Ishikawa (cell line): ENCODE data around the gene PTPRJ.

Experiments
- CEBPB ChIP-seq: IDR thresholded peaks from 2 replicates; pipeline ENCODE4 v1.6.1; 2012
- CREB1 ChIP-seq: IDR thresholded peaks from 2 replicates; pipeline ENCODE4 v1.6.1; 2012; ENCODE audit warnings: low read depth
- EGR1 ChIP-seq: IDR thresholded peaks from 2 replicates; pipeline ENCODE4 v1.6.1; 2012
- EP300 ChIP-seq: IDR thresholded peaks from 2 replicates; pipeline ENCODE4 v1.6.1; 2012; ENCODE audit warnings: borderline replicate concordance
- FOXM1 ChIP-seq: IDR thresholded peaks from 2 replicates; pipeline ENCODE4 v1.6.1; 2012; ENCODE audit warnings: low read depth, borderline replicate concordance
- NFIC ChIP-seq: IDR thresholded peaks from 2 replicates; pipeline ENCODE4 v1.6.1; 2012
- RAD21 ChIP-seq: IDR thresholded peaks from 2 replicates; pipeline ENCODE4 v1.6.1; 2012; ENCODE audit warnings: low read depth
- TAF1 ChIP-seq: IDR thresholded peaks from 2 replicates; pipeline ENCODE4 v1.6.1; 2012; ENCODE audit warnings: low read depth, mild to moderate bottlenecking
- TCF12 ChIP-seq: IDR thresholded peaks from 2 replicates; pipeline ENCODE4 v1.6.1; 2012; ENCODE audit warnings: low read depth
- TEAD4 ChIP-seq: IDR thresholded peaks from 2 replicates; pipeline ENCODE4 v1.6.1; 2012
- YY1 ChIP-seq: IDR thresholded peaks from 2 replicates; pipeline ENCODE4 v1.6.1; 2012; ENCODE audit warnings: low read depth
- ZBTB7A ChIP-seq: IDR thresholded peaks from 2 replicates; pipeline ENCODE4 v1.6.1; 2012; ENCODE audit warnings: low read depth
- TF ChIP-seq, protein P1 (sequence below): IDR thresholded peaks from 2 replicates; pipeline ENCODE4 v1.6.1; 2012; ENCODE audit warnings: low read depth, mild to moderate bottlenecking
- TF ChIP-seq, protein P2 (sequence below): IDR thresholded peaks from 2 replicates; pipeline ENCODE4 v1.6.1; 2012
- TF ChIP-seq, protein P3 (sequence below): IDR thresholded peaks from 2 replicates; pipeline ENCODE4 v1.6.1; 2012

Gene PTPRJ

DNA sequence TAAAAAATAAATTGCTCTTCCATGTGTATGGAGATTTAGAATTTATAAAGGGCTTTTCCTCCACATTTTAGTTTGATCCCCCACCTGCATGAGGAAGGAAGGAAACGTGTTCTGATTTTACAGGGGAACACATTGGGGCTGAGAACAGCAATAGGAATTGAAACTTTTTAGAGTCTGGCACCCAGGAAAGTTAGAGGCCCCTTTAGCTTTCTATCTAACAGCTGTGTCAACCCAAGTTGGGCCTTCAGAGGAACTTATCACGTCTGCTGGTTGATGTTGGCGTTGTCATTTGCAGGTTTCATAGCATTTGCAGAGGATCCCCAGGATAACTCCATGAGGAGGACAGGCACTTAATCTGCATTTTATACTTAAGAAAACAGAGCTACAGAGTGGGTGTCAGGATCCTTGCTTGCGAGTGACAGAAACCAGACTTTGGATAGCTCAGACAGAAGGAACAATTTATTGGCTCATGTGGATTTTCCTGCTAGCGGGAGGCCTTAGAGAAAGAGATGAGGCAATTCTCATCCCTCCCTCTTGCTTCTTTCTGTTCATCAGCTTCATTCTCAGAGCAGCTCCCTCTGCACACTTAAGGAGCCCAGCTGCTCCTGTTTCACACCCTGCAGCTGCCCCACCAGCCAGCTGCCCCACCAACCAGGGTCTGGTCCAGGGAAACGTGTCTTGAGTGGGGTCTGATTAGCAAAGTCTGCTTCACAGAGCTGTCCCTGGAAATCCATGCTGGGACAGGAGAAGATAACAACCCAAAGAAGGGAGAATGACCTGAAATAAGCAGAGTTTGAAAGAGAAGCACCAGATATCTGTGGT lies 143.8 kb downstream of the PTPRJ start:
- TF ChIP-seq, protein P1, sequence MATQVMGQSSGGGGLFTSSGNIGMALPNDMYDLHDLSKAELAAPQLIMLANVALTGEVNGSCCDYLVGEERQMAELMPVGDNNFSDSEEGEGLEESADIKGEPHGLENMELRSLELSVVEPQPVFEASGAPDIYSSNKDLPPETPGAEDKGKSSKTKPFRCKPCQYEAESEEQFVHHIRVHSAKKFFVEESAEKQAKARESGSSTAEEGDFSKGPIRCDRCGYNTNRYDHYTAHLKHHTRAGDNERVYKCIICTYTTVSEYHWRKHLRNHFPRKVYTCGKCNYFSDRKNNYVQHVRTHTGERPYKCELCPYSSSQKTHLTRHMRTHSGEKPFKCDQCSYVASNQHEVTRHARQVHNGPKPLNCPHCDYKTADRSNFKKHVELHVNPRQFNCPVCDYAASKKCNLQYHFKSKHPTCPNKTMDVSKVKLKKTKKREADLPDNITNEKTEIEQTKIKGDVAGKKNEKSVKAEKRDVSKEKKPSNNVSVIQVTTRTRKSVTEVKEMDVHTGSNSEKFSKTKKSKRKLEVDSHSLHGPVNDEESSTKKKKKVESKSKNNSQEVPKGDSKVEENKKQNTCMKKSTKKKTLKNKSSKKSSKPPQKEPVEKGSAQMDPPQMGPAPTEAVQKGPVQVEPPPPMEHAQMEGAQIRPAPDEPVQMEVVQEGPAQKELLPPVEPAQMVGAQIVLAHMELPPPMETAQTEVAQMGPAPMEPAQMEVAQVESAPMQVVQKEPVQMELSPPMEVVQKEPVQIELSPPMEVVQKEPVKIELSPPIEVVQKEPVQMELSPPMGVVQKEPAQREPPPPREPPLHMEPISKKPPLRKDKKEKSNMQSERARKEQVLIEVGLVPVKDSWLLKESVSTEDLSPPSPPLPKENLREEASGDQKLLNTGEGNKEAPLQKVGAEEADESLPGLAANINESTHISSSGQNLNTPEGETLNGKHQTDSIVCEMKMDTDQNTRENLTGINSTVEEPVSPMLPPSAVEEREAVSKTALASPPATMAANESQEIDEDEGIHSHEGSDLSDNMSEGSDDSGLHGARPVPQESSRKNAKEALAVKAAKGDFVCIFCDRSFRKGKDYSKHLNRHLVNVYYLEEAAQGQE = no peak
- TF ChIP-seq CEBPB = no peak
- TF ChIP-seq TAF1 = no peak
- TF ChIP-seq, protein P2, sequence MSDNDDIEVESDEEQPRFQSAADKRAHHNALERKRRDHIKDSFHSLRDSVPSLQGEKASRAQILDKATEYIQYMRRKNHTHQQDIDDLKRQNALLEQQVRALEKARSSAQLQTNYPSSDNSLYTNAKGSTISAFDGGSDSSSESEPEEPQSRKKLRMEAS = no peak
- no peak for TF ChIP-seq TCF12
- TF ChIP-seq, protein P3, sequence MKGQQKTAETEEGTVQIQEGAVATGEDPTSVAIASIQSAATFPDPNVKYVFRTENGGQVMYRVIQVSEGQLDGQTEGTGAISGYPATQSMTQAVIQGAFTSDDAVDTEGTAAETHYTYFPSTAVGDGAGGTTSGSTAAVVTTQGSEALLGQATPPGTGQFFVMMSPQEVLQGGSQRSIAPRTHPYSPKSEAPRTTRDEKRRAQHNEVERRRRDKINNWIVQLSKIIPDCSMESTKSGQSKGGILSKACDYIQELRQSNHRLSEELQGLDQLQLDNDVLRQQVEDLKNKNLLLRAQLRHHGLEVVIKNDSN = no peak

DNA sequence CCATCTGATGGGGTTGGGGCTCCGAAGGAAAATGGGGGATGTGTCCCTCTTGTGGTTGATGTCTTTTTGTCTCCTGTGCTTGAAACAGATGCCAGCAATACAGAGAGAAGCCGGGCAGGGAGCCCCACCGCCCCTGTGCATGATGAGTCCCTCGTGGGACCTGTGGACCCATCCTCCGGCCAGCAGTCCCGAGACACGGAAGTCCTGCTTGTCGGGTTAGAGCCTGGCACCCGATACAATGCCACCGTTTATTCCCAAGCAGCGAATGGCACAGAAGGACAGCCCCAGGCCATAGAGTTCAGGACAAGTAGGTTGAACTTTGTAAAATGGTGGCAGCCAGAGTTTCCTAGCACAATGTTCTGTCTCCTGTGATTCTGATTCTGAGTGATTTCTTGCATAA lies 144.5 kb downstream of the PTPRJ start:
- TF ChIP-seq ZBTB7A (no peak), CEBPB (no peak), TAF1 (no peak), EP300 (no peak)

DNA sequence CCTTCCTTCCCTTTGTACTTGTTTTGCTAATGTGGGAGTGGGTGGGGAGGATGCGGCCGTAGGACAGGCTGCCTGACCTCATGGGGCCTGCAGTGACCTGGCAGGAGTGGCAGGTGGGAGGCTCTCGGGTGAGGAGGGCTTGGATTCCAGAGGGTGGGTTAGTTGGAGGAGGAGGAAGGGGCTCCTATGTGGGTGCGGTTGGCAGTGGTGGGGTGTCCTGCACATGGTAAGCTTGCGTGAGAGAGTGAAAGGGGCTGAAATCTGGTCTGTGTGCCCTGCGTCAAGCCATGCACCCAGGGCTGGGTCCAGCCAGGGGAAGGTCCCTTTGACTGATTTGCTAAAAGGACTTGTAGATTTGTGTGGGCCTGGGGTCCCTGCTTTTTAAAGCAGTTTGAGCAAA lies 145.5 kb downstream of the PTPRJ start:
- TF ChIP-seq EGR1 (no peak), FOXM1 (no peak), ZBTB7A (no peak), CREB1 (no peak), YY1 (no peak), CEBPB (no peak), TEAD4 (no peak), NFIC (no peak), EP300 (no peak), TAF1 (no peak), TCF12 (no peak), RAD21 (no peak)
- TF ChIP-seq, protein P1 = no peak
- TF ChIP-seq, protein P2 = no peak
- TF ChIP-seq, protein P3 = no peak

DNA sequence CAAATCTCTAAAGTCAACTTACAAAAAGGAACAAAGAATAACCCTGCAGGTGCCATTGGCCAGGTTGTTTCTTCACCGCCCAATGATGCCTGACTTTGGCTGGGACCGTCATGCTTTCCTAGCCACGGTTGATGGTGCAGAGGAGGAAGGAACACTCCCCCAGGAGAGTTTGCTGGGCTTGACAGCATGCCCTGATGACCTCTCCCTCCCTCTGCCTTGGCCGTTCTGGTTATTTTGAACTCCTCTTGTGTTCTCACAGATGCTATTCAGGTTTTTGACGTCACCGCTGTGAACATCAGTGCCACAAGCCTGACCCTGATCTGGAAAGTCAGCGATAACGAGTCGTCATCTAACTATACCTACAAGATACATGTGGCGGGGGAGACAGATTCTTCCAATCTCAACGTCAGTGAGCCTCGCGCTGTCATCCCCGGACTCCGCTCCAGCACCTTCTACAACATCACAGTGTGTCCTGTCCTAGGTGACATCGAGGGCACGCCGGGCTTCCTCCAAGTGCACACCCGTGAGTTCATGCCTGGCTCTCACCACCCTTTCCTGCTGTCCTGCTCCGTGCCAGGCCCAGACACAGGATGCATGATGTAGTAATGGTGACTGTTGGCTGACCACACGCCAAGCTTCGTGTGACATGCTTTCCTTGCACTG lies 147.3 kb downstream of the PTPRJ start:
- TF ChIP-seq, protein P3 = no peak
- TF ChIP-seq FOXM1 = no peak
- TF ChIP-seq CREB1 = no peak
- TF ChIP-seq, protein P2 = no peak
- TF ChIP-seq TAF1 = no peak
- no peak for TF ChIP-seq EP300
- no peak for TF ChIP-seq EGR1

DNA sequence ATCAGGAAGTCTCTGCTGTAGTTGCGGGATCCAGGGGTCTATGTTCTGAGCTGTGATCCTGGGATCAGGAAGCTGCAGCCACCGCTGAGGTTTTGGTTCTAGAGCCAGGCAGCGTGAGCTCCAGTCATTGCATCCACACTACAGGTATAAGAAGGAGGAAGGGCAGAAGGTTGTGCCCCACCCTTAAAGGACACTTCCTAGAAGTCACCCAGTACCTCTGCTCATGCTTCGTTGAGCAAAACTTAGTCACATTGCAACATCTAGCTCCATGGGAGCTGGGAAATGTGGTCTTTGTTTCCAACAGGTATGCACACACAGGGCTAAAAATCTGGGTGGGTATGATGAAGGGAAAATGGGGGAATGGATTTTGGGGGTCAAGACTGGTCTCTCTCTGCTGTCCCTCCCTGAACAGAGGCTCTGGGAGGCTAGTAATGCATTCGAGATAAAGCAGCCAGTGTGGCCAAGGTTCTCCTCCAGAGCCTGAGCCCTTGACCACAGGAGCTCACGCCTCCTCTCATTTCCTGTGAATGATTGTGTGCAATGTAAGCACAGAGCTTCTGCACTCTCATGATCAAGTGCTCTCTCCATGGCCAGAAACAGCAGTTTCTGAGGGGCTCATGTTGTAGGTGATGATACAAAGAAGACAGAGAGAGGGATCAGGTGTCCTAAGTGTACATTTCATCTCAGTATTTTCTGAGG lies 149.5 kb downstream of the PTPRJ start:
- TF ChIP-seq CEBPB (peak; percentile 60), CREB1 (no peak)
